ENCODE measurements around the gene ATP1B1. TPM values are rescaled to one million over a fixed set of nuclear protein-coding genes. Genes with fewer than 3 reads are reported as not detected.

Gene ATP1B1
- total RNA-seq, 1 donor from 2014 or later: 27.5 TPM

- intact Hi-C loops (cut with DNase I): no loop called here
- no peaks in the 10 kb centered on the region for H3K27me3 ChIP-seq
- TF ChIP-seq POLR2A (IDR thresholded peaks at IDR 0.05) (no peak), POLR2AphosphoS5 (IDR thresholded peaks at IDR 0.05; ENCODE audit: insufficient read depth in 1 of 2, low read depth in 1 of 2) (no peak)
- TF ChIP-seq, protein P1, sequence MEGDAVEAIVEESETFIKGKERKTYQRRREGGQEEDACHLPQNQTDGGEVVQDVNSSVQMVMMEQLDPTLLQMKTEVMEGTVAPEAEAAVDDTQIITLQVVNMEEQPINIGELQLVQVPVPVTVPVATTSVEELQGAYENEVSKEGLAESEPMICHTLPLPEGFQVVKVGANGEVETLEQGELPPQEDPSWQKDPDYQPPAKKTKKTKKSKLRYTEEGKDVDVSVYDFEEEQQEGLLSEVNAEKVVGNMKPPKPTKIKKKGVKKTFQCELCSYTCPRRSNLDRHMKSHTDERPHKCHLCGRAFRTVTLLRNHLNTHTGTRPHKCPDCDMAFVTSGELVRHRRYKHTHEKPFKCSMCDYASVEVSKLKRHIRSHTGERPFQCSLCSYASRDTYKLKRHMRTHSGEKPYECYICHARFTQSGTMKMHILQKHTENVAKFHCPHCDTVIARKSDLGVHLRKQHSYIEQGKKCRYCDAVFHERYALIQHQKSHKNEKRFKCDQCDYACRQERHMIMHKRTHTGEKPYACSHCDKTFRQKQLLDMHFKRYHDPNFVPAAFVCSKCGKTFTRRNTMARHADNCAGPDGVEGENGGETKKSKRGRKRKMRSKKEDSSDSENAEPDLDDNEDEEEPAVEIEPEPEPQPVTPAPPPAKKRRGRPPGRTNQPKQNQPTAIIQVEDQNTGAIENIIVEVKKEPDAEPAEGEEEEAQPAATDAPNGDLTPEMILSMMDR (IDR thresholded peaks at IDR 0.05): no peak
- no peaks in the 10 kb centered on the region for H3K4me1 ChIP-seq
- H3K36me3 ChIP-seq: no peaks in the 10 kb centered on the region
- no peak for DNase-seq (ENCODE audit: extremely low spot score in 2 of 2)
- H3K4me3 ChIP-seq: no peak overlapping the region
- H3K9me3 ChIP-seq: no peaks in the 10 kb centered on the region
- no peak overlapping the region for H3K27ac ChIP-seq
Observed at GRCh38 chr1:169092399-169092798, 14.1 kb upstream of the ATP1B1 start.

DNA sequence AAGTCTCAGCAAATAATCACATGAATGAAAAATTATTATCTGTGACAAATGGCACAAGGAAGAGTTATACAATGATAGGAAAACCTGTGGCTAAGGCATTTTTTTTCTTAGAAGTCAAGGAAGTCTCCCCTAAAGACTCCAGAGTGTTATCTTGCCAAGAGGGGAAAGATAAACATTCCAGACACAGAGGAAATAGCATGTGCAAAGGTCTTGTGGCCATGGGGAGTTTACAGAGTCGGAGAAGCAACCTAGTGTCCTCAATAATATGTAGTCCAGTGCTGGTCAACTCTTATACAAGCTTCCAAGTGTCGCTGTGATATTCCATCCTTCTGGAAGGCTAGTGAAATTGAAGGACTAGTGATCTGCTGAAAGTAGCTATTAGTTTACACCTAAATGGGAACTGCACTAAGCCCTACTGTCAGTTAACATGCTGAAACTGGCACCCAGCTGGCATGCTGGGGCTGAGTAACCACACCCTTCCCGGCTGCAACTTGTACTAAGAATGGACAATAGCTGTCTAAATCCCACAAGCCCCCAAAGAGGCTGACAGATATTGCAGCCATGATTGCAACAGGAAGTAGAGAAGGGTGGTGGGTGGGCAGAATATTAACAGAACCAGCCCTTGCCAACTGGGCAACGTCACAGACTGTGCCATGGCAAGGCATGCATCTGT is 11.5 kb upstream of the ATP1B1 start:
- TF ChIP-seq POLR2AphosphoS5 (IDR thresholded peaks at IDR 0.05; ENCODE audit: insufficient read depth in 1 of 2, low read depth in 1 of 2) (no peak), POLR2A (IDR thresholded peaks at IDR 0.05) (no peak)
- TF ChIP-seq, protein P1 (IDR thresholded peaks at IDR 0.05): no peak
- Histone ChIP-seq H3K27me3 (no peaks in the 10 kb centered on the region), H3K36me3 (no peaks in the 10 kb centered on the region), H3K4me1 (no peaks in the 10 kb centered on the region), H3K9me3 (no peaks in the 10 kb centered on the region), H3K27ac (no peak overlapping the region), H3K4me3 (no peak overlapping the region)
- no peak for DNase-seq (ENCODE audit: extremely low spot score in 2 of 2)
- intact Hi-C loops (cut with DNase I): no loop called here

- H3K9me3 ChIP-seq: no peaks in the 10 kb centered on the region
- TF ChIP-seq, protein P1 (IDR thresholded peaks at IDR 0.05): no peak
- TF ChIP-seq POLR2AphosphoS5 (IDR thresholded peaks at IDR 0.05; ENCODE audit: insufficient read depth in 1 of 2, low read depth in 1 of 2) (no peak), POLR2A (IDR thresholded peaks at IDR 0.05) (no peak)
- H3K27me3 ChIP-seq: no peaks in the 10 kb centered on the region
- H3K36me3 ChIP-seq: no peaks in the 10 kb centered on the region
- no peak overlapping the region for H3K27ac ChIP-seq
- DNase-seq (ENCODE audit: extremely low spot score in 2 of 2): no peak
- intact Hi-C loops (cut with DNase I): no loop called here
- no peak overlapping the region for H3K4me3 ChIP-seq
- peaks cover 12% of the 10 kb centered on the region for H3K4me1 ChIP-seq
Observed at GRCh38 chr1:169098380-169098779, 8.1 kb upstream of the ATP1B1 start.

- Histone ChIP-seq H3K27ac (no peak overlapping the region), H3K27me3 (no peaks in the 10 kb centered on the region), H3K9me3 (no peaks in the 10 kb centered on the region), H3K36me3 (no peaks in the 10 kb centered on the region), H3K4me1 (peaks cover 17% of the 10 kb centered on the region), H3K4me3 (no peak overlapping the region)
- DNase-seq (ENCODE audit: extremely low spot score in 2 of 2): no peak
- intact Hi-C loops (cut with DNase I): no loop called here
- TF ChIP-seq, protein P1 (IDR thresholded peaks at IDR 0.05): no peak
- TF ChIP-seq POLR2AphosphoS5 (IDR thresholded peaks at IDR 0.05; ENCODE audit: insufficient read depth in 1 of 2, low read depth in 1 of 2) (no peak), POLR2A (IDR thresholded peaks at IDR 0.05) (no peak)
Observed at GRCh38 chr1:169099561-169099960, 6.9 kb upstream of the ATP1B1 start.

GRCh38 chr1:169100208-169100607 is 6.3 kb upstream of the ATP1B1 start:
- no peaks in the 10 kb centered on the region for H3K27me3 ChIP-seq
- no peaks in the 10 kb centered on the region for H3K9me3 ChIP-seq
- DNase-seq (ENCODE audit: extremely low spot score in 2 of 2): no peak
- H3K4me1 ChIP-seq: peaks cover 17% of the 10 kb centered on the region
- H3K4me3 ChIP-seq: no peak overlapping the region
- intact Hi-C loops (cut with DNase I): no loop called here
- H3K27ac ChIP-seq: no peak overlapping the region
- H3K36me3 ChIP-seq: no peaks in the 10 kb centered on the region
- TF ChIP-seq POLR2AphosphoS5 (IDR thresholded peaks at IDR 0.05; ENCODE audit: insufficient read depth in 1 of 2, low read depth in 1 of 2) (no peak), POLR2A (IDR thresholded peaks at IDR 0.05) (no peak)
- TF ChIP-seq, protein P1 (IDR thresholded peaks at IDR 0.05): no peak
